ENCODE data around the gene RBP3.

Gene RBP3

DNA sequence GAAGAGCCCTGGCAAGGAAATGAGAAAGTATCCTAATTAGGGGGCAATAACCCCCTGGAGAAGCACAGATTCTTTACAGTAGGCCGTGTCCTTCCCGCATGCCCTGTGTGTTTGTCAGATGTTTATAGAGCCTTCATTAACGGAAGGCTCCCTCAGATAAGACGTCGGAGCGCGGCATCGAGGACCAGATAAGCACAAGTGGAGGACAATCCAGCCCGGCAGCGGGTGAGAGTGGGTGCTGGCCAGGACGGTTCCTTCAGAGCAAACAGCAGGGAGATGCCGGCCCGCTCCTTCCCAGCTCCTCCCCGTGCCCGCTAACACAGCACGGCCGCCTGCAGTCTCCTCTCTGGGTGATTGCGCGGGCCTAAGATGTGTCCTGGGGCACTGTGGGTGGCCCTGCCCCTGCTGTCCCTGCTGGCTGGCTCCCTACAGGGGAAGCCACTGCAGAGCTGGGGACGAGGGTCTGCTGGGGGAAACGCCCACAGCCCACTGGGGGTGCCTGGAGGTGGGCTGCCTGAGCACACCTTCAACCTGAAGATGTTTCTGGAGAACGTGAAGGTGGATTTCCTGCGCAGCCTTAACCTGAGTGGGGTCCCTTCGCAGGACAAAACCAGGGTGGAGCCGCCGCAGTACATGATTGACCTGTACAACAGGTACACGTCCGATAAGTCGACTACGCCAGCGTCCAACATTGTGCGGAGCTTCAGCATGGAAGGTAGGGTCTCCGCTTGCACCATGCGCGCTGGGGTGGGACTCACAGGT, 25.7 kb upstream of the RBP3 start, which contains the start of gene GDF2:
TSS of gene GDF2 (plus strand) at position 155 of the 762 bp plus-strand sequence. CDS start at position 370, 215 bp downstream.
- no peak for DNase-seq (ENCODE audit: low read depth in 1 of 2, low spot score in 1 of 2)
- Histone ChIP-seq H3K4me3 (replicated peaks; ENCODE audit: insufficient read depth, low read length) (no peak within 1 kb of the TSS), H3K27ac (replicated peaks) (no peak within 1 kb of the TSS), H3K27me3 (ENCODE audit: insufficient read depth, poor library complexity, severe bottlenecking) (no peaks in the 10 kb centered on the region)
- TF ChIP-seq, protein P1, sequence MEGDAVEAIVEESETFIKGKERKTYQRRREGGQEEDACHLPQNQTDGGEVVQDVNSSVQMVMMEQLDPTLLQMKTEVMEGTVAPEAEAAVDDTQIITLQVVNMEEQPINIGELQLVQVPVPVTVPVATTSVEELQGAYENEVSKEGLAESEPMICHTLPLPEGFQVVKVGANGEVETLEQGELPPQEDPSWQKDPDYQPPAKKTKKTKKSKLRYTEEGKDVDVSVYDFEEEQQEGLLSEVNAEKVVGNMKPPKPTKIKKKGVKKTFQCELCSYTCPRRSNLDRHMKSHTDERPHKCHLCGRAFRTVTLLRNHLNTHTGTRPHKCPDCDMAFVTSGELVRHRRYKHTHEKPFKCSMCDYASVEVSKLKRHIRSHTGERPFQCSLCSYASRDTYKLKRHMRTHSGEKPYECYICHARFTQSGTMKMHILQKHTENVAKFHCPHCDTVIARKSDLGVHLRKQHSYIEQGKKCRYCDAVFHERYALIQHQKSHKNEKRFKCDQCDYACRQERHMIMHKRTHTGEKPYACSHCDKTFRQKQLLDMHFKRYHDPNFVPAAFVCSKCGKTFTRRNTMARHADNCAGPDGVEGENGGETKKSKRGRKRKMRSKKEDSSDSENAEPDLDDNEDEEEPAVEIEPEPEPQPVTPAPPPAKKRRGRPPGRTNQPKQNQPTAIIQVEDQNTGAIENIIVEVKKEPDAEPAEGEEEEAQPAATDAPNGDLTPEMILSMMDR (IDR thresholded peaks at IDR 0.05; ENCODE audit: insufficient read depth, low read length) = no peak
- TF ChIP-seq POLR2AphosphoS5 (IDR thresholded peaks at IDR 0.05; ENCODE audit: low read depth) (no peak), GABPA (IDR thresholded peaks at IDR 0.05; ENCODE audit: low read depth) (no peak)

DNA sequence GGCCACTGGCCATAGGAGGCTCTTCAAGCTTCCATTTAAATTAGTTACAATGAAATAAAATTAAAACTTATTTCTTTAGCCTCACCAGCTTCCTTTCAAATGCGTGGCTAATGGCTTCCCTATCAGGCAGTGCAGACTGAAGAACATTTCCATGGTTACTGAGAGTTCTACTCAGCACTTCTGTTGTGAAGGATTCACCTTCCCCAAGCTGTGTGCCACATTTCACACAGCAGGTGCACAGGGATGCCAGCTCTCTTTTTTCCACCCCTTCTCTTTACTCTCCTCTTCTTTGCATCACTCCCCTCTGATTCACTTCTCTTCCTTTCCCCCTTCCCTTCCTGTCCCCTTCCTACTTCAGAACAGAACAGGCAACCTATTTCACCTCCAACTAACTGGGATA, 25.1 kb upstream of the RBP3 start:
- no peak overlapping the region for H3K4me3 ChIP-seq (replicated peaks; ENCODE audit: insufficient read depth, low read length)
- H3K27ac ChIP-seq (replicated peaks) = no peak overlapping the region
- DNase-seq (ENCODE audit: low read depth in 1 of 2, low spot score in 1 of 2) = no peak
- no peaks in the 10 kb centered on the region for H3K27me3 ChIP-seq (ENCODE audit: insufficient read depth, poor library complexity, severe bottlenecking)
- TF ChIP-seq, protein P1 (IDR thresholded peaks at IDR 0.05; ENCODE audit: insufficient read depth, low read length) = no peak
- no peak for TF ChIP-seq POLR2AphosphoS5 (IDR thresholded peaks at IDR 0.05; ENCODE audit: low read depth)

DNA sequence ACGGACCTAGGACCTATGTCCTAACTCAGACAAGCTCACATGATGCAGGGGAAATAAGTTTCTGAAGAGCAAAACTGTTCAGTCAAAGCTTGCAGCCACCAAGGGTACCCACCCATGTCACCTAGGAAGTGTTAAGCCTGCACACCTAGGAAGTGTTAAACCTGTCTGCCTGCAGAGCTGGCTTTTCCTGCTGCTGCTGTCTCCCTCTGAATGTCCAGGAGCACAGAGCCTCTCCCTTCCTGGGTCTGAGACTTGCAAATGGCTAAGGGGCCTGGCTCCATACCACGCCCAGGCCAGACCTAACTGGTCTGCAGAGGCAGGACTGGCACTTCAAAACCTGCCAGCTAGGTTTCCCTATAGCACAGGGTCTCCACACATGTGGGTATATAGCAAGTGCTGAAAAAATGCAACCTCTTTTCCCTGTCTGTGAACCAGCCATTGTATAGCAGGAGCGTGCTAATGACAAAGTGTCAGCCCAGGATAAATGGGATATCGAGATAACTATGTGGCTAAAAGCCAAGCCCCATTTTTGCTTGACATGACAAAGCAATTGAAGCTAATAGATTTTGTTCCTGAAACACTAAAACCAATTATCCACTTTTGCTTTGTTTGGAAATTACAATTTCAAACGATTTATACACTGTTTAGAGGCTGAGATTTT, 24.4 kb upstream of the RBP3 start:
- Histone ChIP-seq H3K4me3 (replicated peaks; ENCODE audit: insufficient read depth, low read length) (no peak overlapping the region), H3K27me3 (ENCODE audit: insufficient read depth, poor library complexity, severe bottlenecking) (no peaks in the 10 kb centered on the region), H3K27ac (replicated peaks) (no peak overlapping the region)
- no peak for DNase-seq (ENCODE audit: low read depth in 1 of 2, low spot score in 1 of 2)
- TF ChIP-seq GABPA (IDR thresholded peaks at IDR 0.05; ENCODE audit: low read depth) = no peak
- TF ChIP-seq, protein P2, sequence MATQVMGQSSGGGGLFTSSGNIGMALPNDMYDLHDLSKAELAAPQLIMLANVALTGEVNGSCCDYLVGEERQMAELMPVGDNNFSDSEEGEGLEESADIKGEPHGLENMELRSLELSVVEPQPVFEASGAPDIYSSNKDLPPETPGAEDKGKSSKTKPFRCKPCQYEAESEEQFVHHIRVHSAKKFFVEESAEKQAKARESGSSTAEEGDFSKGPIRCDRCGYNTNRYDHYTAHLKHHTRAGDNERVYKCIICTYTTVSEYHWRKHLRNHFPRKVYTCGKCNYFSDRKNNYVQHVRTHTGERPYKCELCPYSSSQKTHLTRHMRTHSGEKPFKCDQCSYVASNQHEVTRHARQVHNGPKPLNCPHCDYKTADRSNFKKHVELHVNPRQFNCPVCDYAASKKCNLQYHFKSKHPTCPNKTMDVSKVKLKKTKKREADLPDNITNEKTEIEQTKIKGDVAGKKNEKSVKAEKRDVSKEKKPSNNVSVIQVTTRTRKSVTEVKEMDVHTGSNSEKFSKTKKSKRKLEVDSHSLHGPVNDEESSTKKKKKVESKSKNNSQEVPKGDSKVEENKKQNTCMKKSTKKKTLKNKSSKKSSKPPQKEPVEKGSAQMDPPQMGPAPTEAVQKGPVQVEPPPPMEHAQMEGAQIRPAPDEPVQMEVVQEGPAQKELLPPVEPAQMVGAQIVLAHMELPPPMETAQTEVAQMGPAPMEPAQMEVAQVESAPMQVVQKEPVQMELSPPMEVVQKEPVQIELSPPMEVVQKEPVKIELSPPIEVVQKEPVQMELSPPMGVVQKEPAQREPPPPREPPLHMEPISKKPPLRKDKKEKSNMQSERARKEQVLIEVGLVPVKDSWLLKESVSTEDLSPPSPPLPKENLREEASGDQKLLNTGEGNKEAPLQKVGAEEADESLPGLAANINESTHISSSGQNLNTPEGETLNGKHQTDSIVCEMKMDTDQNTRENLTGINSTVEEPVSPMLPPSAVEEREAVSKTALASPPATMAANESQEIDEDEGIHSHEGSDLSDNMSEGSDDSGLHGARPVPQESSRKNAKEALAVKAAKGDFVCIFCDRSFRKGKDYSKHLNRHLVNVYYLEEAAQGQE (IDR thresholded peaks at IDR 0.05; ENCODE audit: insufficient replicate concordance, low read depth) = no peak
- TF ChIP-seq, protein P1 (IDR thresholded peaks at IDR 0.05; ENCODE audit: insufficient read depth, low read length) = no peak
- TF ChIP-seq SPI1 (IDR thresholded peaks at IDR 0.05; ENCODE audit: borderline replicate concordance, low read depth) = no peak
- no peak for TF ChIP-seq POLR2AphosphoS5 (IDR thresholded peaks at IDR 0.05; ENCODE audit: low read depth)

DNA sequence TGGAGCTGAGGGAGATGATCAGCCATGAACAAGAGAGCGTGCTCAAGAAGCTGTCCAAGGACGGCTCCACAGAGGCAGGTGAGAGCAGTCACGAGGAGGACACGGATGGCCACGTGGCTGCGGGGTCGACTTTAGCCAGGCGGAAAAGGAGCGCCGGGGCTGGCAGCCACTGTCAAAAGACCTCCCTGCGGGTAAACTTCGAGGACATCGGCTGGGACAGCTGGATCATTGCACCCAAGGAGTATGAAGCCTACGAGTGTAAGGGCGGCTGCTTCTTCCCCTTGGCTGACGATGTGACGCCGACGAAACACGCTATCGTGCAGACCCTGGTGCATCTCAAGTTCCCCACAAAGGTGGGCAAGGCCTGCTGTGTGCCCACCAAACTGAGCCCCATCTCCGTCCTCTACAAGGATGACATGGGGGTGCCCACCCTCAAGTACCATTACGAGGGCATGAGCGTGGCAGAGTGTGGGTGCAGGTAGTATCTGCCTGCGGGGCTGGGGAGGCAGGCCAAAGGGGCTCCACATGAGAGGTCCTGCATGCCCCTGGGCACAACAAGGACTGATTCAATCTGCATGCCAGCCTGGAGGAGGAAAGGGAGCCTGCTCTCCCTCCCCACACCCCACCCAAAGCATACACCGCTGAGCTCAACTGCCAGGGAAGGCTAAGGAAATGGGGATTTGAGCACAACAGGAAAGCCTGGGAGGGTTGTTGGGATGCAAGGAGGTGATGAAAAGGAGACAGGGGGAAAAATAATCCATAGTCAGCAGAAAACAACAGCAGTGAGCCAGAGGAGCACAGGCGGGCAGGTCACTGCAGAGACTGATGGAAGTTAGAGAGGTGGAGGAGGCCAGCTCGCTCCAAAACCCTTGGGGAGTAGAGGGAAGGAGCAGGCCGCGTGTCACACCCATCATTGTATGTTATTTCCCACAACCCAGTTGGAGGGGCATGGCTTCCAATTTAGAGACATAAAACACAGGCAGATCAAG, 22.6 kb upstream of the RBP3 start:
- no peak overlapping the region for H3K27ac ChIP-seq (replicated peaks)
- no peak overlapping the region for H3K4me3 ChIP-seq (replicated peaks; ENCODE audit: insufficient read depth, low read length)
- no peak for TF ChIP-seq GABPA (IDR thresholded peaks at IDR 0.05; ENCODE audit: low read depth)
- TF ChIP-seq POLR2AphosphoS5 (IDR thresholded peaks at IDR 0.05; ENCODE audit: low read depth) = no peak
- TF ChIP-seq, protein P2 (IDR thresholded peaks at IDR 0.05; ENCODE audit: insufficient replicate concordance, low read depth) = no peak
- TF ChIP-seq, protein P1 (IDR thresholded peaks at IDR 0.05; ENCODE audit: insufficient read depth, low read length) = no peak
- TF ChIP-seq SPI1 (IDR thresholded peaks at IDR 0.05; ENCODE audit: borderline replicate concordance, low read depth) = no peak
- no peaks in the 10 kb centered on the region for H3K27me3 ChIP-seq (ENCODE audit: insufficient read depth, poor library complexity, severe bottlenecking)
- DNase-seq (ENCODE audit: low read depth in 1 of 2, low spot score in 1 of 2) = no peak
